ENCODE results near the gene CHEK1.

DNA sequence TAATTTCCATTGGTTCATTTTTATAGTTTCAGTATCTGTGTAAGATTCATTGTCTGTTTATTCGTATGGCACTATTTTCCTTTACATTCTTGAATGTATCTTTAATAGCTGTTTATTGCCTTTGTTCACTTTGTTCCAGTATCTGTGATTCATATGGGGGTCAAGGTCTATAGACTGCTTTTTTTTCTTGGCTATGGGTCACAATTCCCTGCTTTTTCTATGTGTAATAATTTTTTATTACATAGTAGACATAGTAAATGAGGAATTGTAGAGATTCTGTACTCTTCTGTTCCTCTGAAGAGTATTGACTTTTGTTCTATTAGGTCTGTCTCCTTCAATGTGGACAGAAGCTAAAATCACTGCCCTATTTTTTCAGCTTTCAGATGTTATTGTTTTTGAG, 45.2 kb downstream of the CHEK1 start:
- TF ChIP-seq CTCF (IDR thresholded peaks at IDR 0.05; ENCODE audit: control extremely low read depth in 1 of 3, insufficient read depth in 1 of 3, low read depth in 1 of 3, low read length in 3 of 3): no peak
- TF ChIP-seq POLR2A (IDR thresholded peaks at IDR 0.05; ENCODE audit: control extremely low read depth in 1 of 2, low read depth in 2 of 2, low read length in 2 of 2): no peak
- TF ChIP-seq RNF2 (IDR thresholded peaks at IDR 0.05; ENCODE audit: borderline replicate concordance, low read depth, low read length, missing control alignments, poor library complexity, severe bottlenecking): no peak
- TF ChIP-seq SIX5 (IDR thresholded peaks at IDR 0.05; ENCODE audit: low read depth, low read length): no peak
- TF ChIP-seq EZH2 (IDR thresholded peaks at IDR 0.05; ENCODE audit: low read depth, low read length, severe bottlenecking): no peak
- TF ChIP-seq TEAD4 (IDR thresholded peaks at IDR 0.05; ENCODE audit: low read depth, low read length): no peak
- no peak for TF ChIP-seq JUN (IDR thresholded peaks at IDR 0.05; ENCODE audit: low read depth, low read length)
